GM21381 (cell line): Measurements from ENCODE around the gene RRP15.

Experiments used
- ATAC-seq: cut with Tn5 transposase; IDR thresholded peaks from one replicate; pipeline ENCODE4 v1.9.1; 2021; ENCODE audit warnings: mild to moderate bottlenecking, moderate library complexity; ENCODE audit not compliant: unreplicated experiment

Gene RRP15

GRCh38 chr1:218357893-218358232 is 72.8 kb downstream of the RRP15 start:
- no peak for ATAC-seq

- no peak for ATAC-seq
Measured at GRCh38 chr1:218361298-218362065, 76.4 kb downstream of the RRP15 start.

GRCh38 chr1:218362418-218363076 is 77.5 kb downstream of the RRP15 start:
- no peak for ATAC-seq

DNA sequence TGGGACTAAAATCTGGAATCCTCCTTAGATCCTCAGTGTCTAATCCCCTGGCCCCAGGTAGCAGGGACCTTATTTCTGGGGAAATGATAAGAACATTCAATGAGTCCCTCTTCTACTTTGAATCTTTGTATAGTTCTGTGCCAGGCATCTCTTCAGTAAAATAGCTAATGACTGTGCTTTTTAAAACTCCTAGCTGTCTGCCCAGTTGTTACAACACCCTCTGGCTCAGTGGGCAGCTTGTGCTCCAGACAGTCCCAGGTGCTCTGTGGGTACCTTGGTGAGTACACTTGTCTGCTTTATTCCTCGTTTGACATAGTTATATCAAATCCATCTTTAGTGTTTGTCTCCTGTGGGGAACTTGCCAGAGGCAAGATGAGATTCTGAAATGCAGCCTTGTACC is 78.0 kb downstream of the RRP15 start:
- no peak for ATAC-seq

- no peak for ATAC-seq
Measured at GRCh38 chr1:218364028-218364710, 79.1 kb downstream of the RRP15 start.

GRCh38 chr1:218365226-218365999 is 80.3 kb downstream of the RRP15 start:
- no peak for ATAC-seq

GRCh38 chr1:218366322-218367052 is 81.4 kb downstream of the RRP15 start:
- ATAC-seq, result no peak

GRCh38 chr1:218367118-218367517 is 82.0 kb downstream of the RRP15 start:
- no peak for ATAC-seq

DNA sequence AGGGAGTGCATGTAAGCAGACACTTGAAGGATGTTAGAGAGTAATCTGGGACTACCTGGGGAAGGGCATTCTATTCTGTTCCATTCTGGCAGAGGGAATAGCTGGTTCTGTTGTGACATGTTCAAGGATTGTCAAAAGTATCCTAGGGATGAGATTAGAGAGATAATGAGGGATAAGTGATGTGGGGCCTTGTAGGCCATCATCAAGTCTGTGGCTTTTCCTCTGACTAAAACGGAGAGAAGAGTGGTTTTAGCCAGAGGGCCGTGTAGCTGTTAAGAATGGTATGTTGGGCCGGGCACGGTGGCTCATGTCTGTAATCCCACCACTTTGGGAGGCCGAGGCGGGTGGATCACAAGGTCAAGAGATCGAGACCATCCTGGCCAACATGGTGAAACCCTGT is 83.6 kb downstream of the RRP15 start:
- no peak for ATAC-seq

DNA sequence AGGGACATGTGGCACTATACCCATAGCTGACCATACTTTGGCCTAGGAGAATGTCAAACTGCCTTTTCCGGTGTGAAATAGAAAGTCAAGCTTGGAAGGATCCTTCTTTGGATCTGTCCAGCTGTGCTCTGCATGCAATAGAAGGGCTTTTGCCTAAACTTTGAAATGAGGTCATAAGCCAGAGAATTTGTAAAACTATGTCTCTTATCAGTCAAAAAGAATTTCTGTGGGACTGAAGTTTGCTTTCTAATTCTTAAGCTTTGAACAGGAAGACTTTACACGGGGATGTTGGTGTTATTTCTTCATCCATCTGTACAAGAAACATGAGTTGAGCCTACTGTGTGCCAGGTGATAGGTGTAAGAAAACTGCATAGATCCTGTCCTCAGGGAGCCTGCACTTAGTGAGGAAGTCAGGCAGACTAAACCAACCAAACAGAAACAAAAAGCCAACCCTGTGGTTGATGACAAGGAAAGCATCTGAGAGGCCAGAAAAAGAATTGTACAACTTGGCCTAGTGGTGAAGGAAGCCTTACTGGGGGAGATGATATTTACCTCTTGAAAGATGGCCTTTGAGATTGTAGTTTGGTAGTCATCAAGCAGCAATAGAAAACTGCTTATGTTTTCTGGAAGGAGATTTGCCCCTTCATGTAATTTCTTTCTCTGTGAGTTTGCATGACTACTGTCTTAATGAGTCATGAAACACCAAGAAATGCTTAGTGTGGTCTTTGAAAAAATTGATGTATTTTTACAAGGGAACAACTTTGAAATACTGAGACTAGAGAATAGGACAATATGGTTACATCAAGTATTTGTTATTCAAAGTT is 84.8 kb downstream of the RRP15 start:
- no peak for ATAC-seq

GRCh38 chr1:218371927-218372672 is 87.0 kb downstream of the RRP15 start:
- ATAC-seq, result no peak

DNA sequence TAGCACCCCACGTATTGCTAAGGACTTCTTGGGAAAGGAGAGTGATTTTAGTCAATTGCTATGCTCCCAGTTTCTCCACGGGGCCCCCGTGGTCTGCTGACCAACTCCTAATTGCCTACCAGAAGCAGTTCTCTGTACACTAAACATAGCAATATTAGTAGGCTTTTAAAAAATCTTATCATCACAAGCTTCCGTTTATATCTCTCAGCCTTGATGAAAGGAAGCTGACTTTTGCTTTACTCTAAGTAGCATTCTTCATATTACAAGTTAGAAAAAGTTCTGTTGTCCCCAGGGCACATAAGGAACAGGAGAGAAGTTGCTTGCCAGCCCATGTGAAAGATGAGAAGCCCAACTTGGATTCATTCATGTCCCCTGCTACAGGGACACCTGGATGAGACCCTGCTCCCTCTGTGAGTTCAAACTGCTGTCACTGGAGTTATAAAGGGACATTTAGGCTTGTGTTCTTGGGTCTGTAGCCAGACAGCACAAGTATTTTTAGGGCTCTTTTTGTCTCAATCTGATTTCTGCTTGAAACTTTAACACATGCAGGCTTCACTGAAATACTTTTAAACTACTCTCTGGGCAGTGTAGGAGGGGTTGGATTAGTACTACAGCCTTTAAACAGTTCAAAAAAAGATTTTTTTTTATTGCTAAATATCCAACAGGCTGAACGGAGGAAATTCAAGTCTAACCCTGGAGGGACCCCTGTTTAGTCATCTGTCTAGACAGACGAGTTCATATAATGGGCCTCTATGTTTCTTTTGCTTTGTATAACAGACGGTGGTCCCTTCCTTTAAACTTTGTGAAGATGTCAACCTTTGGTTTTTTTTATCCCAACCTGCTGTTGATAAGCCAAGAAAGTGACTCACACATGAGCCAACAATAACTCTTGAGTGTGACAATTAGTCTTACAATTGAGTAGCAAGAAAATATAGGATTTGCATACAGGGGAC is 89.6 kb downstream of the RRP15 start:
- ATAC-seq, result no peak

- ATAC-seq, result peak; percentile 15
Measured at GRCh38 chr1:218376722-218377121, 91.6 kb downstream of the RRP15 start.

- peak; percentile 79 for ATAC-seq
Measured at GRCh38 chr1:218377143-218377660, 92.1 kb downstream of the RRP15 start.

DNA sequence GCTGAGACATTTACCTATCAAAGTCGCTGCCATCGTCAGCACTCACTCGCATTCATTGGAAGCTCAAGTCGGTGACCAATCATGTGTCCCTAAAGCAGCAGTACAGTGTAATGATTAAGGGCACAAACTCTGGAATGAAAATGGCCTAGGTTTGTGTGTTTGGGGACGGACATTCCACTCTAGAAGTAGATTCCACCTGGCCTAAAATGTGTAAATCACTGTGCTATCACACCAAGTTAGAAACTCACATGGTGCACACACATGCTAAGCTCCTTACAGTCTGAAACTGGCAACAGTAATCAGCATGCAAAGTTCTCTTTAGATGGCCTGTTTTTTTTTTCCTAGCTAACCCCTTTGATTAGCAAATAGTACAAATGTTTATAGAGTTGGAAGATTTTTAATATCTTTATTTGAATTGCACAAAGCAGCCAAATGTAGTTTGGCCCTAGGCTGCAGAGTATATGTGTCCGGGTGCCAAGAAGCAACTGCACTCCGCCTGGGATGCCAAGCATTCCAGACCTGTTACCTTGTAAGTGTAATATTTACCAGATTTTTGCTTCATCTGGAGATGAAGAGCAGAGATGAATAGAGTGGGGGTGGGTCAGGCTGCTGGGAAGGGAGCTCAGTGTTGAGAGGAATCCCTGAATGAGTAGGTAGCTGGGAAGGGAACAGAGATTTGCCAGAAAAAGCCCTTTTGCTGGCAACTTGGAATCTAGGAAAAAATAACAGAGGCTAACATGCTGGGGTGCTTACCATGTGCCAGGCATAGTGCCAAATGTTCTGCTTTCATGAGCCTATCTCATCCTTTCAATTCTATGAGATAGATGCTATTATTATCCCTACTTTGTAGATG is 95.3 kb downstream of the RRP15 start:
- no peak for ATAC-seq

DNA sequence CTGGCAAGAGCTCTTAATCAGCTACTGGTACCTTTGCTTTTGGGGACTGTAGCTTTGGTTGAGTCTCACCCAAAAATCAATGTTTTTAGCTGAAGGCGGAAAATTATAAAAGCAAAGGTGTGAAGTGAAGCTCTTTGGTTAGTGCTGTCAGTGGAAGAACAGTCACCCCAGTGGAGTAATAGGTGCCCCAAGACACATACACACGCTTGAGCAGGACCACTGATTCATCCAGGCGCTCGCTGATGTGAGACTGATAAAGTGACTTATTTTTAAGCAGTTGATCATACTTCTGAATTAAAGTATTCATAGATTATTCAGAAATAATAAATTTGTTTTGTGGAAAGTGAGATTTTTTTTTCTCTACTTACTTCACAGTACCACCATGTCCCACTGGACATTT is 97.2 kb downstream of the RRP15 start:
- no peak for ATAC-seq

DNA sequence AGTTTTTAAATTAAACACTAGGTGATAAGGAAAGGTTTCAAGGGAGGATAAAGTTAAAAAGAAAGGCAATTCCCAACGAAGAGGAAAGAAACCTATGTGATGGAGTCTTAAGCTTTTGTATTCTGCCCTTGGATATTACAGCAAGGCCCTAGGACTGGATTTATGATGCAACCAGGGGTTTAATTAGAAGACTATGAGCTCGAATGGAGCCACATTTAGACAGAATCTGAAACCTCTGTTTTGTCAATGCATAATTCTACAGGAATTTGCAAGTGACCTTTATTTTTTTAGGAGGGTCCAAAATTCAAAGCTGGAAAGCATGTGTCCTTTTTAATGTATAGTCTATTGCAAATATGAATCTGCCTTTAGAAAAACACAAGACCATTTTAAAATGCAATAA is 98.0 kb downstream of the RRP15 start:
- ATAC-seq, result no peak
